ENCODE data around the gene PRPS2. TPM values are rescaled to one million over a fixed set of nuclear protein-coding genes. Genes with fewer than 3 reads are reported as not detected.

Gene PRPS2
- total and polyA plus RNA-seq, 2 of the 8 experiments (the other 6 are each of a cell fraction or from before 2014, with no cell fraction given): 11.8 to 31.4 TPM

DNA sequence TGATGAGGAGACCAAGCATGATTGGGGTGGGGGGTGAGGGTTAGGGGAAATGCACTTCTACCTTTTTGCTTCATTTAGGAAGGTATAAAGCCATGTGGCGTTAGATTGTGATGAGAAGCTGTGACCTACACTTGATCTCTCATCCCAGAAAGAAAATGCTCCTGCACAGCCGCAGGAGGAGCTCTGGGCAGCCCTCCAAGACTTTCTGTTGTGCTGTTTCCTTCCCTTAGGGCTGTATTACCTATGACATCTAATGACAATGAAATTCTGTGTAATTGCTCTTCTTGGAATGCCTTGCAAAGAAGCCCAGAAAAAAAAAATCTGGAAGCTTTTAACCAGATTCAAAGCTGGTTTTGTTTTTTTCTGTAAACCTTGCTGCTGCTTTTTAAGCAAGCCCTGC, 13.4 kb downstream of the PRPS2 start:
- H3K27me3 ChIP-seq (replicated peaks in 1 of 4; ENCODE audit: control insufficient read depth in 3 of 4, extremely low read depth in 1 of 4, insufficient read depth in 3 of 4, low read length in 3 of 4): no peaks in the 10 kb centered on the region
- H2BK20ac ChIP-seq (ENCODE audit: low read length): no peak overlapping the region
- H3K79me1 ChIP-seq (ENCODE audit: low read depth, low read length): no peaks in the 10 kb centered on the region
- H4K91ac ChIP-seq (replicated peaks; ENCODE audit: insufficient read length, low read length): no peak overlapping the region
- TF ChIP-seq FOSL1 (IDR thresholded peaks at IDR 0.05; ENCODE audit: insufficient read depth, low read depth, low read length) (no peak), POU5F1 (IDR thresholded peaks at IDR 0.05; ENCODE audit: low read depth, low read length) (no peak), BRCA1 (IDR thresholded peaks at IDR 0.05; ENCODE audit: low read depth, low read length) (no peak), PHF8 (conservative IDR thresholded peaks at IDR 0.05; ENCODE audit: low read depth, low read length) (no peak), CHD2 (IDR thresholded peaks at IDR 0.05; ENCODE audit: low read length) (no peak), SP4 (IDR thresholded peaks at IDR 0.05; ENCODE audit: low read length) (no peak), CBX5 (IDR thresholded peaks at IDR 0.05; ENCODE audit: low read depth, low read length) (no peak), CEBPB (IDR thresholded peaks at IDR 0.05; ENCODE audit: low read depth, low read length) (no peak), CREB1 (IDR thresholded peaks at IDR 0.05) (no peak), HDAC6 (IDR thresholded peaks at IDR 0.05; ENCODE audit: low read depth, low read length) (no peak), CBX8 (IDR thresholded peaks at IDR 0.05; ENCODE audit: borderline replicate concordance, low read depth, low read length) (no peak), SIN3A (conservative IDR thresholded peaks at IDR 0.05 in 1 of 2, IDR thresholded peaks at IDR 0.05 in 1 of 2; ENCODE audit: low read depth in 1 of 2, low read length in 2 of 2) (no peak)
- no peak overlapping the region for H3K18ac ChIP-seq (ENCODE audit: extremely low read depth, low read length)
- no peak overlapping the region for H4K8ac ChIP-seq (ENCODE audit: extremely low read depth, insufficient read depth, low read length)
- H2BK120ac ChIP-seq (replicated peaks; ENCODE audit: low read depth, low read length): no peak overlapping the region
- H3K36me3 ChIP-seq (ENCODE audit: control insufficient read depth in 2 of 4, insufficient read depth in 4 of 4, low read length in 3 of 4): peaks cover 0 to 13% (median 1%) of the 10 kb centered on the region in 4 experiments; a peak in 4 of 8 replicates
- no peaks in the 10 kb centered on the region for H3K23me2 ChIP-seq (ENCODE audit: low read depth, low read length)
- H3K79me2 ChIP-seq (ENCODE audit: control insufficient read depth in 1 of 2, insufficient read depth in 2 of 2, low read length in 2 of 2): no peaks in the 10 kb centered on the region
- CTCF ChIA-PET (ENCODE audit: partially characterized antibody): interaction anchor here (1.0 to 2.4 kb wide), 3 partner anchors 9 to 89 kb away, joined by 3 to 8 read pairs (median 7); no protein-coding TSS in a partner anchor
- no peak overlapping the region for H4K5ac ChIP-seq (ENCODE audit: insufficient read length, low read depth, low read length)
- no peak overlapping the region for H3K23ac ChIP-seq (ENCODE audit: insufficient read length)
- H2BK12ac ChIP-seq (ENCODE audit: low read depth, low read length): no peak overlapping the region
- POLR2A ChIA-PET (ENCODE audit: partially characterized antibody): no interaction called here
- H3K4ac ChIP-seq (replicated peaks; ENCODE audit: insufficient read length, low read depth, low read length): no peak overlapping the region
- no peak overlapping the region for H2BK5ac ChIP-seq (ENCODE audit: low read depth, low read length)
- no peaks in the 10 kb centered on the region for H4K20me1 ChIP-seq (replicated peaks in 1 of 2; ENCODE audit: control insufficient read depth in 1 of 2, insufficient read depth in 2 of 2, low read length in 2 of 2)
- no peak overlapping the region for H3K14ac ChIP-seq (ENCODE audit: insufficient read length)
- DNase-seq (ENCODE audit: low read depth in 1 of 2, low spot score in 2 of 2): no peak
- no peaks in the 10 kb centered on the region for H3K4me1 ChIP-seq (replicated peaks in 1 of 4; ENCODE audit: control insufficient read depth in 3 of 4, insufficient read depth in 4 of 4, low read length in 3 of 4)
- H3K27ac ChIP-seq (ENCODE audit: low read depth, low read length): no peak overlapping the region
- no peak overlapping the region for H3K4me3 ChIP-seq (ENCODE audit: extremely low read depth in 1 of 4, insufficient read depth in 2 of 4, low read depth in 3 of 4, low read length in 4 of 4)
- no peak overlapping the region for H3K56ac ChIP-seq (replicated peaks; ENCODE audit: insufficient read length, low read depth, low read length)
- no peak overlapping the region for H3K9ac ChIP-seq (replicated peaks in 1 of 4; ENCODE audit: extremely low read depth in 1 of 4, low read depth in 3 of 4, low read length in 3 of 4)
- H3K4me2 ChIP-seq (ENCODE audit: insufficient read depth in 1 of 2, low read depth in 2 of 2, low read length in 2 of 2): no peak overlapping the region
- H2AK5ac ChIP-seq (ENCODE audit: low read depth, low read length): no peak overlapping the region
- no peak overlapping the region for H2AFZ ChIP-seq (ENCODE audit: low read length)
- 100% methylated on average over 2 of the region's 2 CpGs; no CpG with 5 or more reads in 1 of the 2 experiments for WGBS, 2 experiments (ENCODE audit: extremely low coverage in 1 of 2, insufficient coverage in 1 of 2, insufficient read length in 1 of 2, insufficient replicate concordance in 2 of 2, low coverage in 1 of 2, low lambda C conversion rate in 2 of 2, missing lambda C conversion rate in 1 of 2)
- H3K9me3 ChIP-seq (ENCODE audit: insufficient read depth in 2 of 2, low read depth in 1 of 2, low read length in 1 of 2): no peaks in the 10 kb centered on the region
- FAIRE-seq: no peak
- H2BK15ac ChIP-seq (ENCODE audit: low read length): no peak overlapping the region
